Fibroblast of skin of back (primary cell): ENCODE data around the gene POPDC3. TPM values are rescaled to one million over a fixed set of nuclear protein-coding genes. Genes with fewer than 3 reads are reported as not detected.
"Not testable (repeated sequence)": the region's sequence is repeated elsewhere in the genome, so short reads cannot be mapped to it uniquely, and the experiment has no call there.

Experiments
- DNase-seq: peaks from one replicate; pipeline ENCODE4 v3.0.0-alpha.2; 2013
- polyA plus RNA-seq, 2 experiments: library from polyadenylated mRNA; unstranded; fragments of 120-200 nt; gene quantifications; one replicate each; pipeline ENCODE4 v1.2.1, GENCODE V29; 2013; ENCODE audit not compliant: insufficient read length in 2 of 2

Gene POPDC3, protein sequence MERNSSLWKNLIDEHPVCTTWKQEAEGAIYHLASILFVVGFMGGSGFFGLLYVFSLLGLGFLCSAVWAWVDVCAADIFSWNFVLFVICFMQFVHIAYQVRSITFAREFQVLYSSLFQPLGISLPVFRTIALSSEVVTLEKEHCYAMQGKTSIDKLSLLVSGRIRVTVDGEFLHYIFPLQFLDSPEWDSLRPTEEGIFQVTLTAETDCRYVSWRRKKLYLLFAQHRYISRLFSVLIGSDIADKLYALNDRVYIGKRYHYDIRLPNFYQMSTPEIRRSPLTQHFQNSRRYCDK
- 20.2 TPM for polyA plus RNA-seq (2013, experiment 1 of 2; ENCODE audit: insufficient read length)
- polyA plus RNA-seq (2013, experiment 2 of 2; ENCODE audit: insufficient read length): 18.4 TPM

DNA sequence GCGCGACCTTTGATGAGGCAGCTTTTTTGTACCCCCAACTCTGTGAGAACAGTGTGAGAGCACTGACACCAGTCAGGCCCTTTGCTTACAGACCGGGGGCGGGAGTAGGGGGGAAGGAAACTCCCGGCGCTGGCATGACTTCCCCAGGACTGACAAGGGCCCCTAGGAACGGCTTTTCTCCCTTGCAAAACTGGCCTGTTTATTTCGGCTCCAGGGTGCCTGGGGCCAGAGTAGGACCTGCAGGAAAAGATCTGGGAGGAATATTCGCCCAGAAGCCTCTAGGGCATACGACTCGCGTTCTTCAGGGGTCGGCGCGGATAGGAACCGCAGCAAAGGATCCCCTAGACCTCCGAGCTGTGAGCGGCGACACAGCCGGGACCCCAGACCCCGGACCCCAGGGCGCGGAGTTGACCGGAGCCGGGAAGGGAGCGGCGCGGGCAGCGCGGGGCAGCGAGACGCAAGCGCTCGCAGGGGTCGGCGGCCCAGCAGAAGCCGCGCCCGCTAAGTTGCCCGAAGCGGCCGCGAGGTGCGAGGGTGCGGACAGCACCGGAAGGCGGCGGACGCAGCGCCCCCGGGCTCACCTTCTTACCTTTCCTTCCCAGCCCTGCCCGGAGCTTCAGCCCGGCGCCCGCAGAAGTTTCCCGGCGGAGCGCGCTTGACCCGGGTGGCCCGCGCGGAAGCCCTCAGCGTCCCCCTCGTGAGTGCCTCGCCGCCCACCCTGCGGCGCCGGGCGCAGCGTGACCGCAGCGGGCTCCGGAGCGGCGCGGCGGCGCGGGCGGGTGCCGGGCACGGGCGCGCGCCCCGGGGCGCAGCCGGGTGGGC is at the start of gene POPDC3:
TSS of gene POPDC3 (minus strand) at position 771 of the 822 bp plus-strand sequence. CDS start 18,105 bp downstream, outside the sequence.
- DNase-seq: peak; percentile 55

DNA sequence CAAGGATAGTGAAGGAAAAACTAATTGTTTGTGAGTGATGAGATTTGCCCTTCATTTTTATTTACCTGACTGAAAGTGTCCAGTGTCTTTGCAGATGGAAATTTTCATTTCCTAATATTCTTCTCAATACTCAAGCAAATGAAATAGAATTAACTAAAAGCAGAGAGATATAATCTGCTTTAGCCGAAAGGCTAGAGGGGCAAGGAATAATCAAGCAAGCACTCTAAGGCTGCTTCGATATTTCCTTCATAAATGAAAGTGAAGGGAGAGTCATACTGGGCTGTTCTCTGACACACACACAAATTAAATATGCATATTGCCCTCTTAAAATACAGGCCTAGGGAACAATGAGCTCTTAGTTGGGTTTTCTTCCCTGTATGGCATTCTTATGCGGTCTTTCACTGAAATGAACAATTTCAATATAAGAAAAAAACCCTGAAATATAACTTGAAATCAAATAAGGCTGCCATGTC is 47.5 kb upstream of the POPDC3 start:
- no peak for DNase-seq

DNA sequence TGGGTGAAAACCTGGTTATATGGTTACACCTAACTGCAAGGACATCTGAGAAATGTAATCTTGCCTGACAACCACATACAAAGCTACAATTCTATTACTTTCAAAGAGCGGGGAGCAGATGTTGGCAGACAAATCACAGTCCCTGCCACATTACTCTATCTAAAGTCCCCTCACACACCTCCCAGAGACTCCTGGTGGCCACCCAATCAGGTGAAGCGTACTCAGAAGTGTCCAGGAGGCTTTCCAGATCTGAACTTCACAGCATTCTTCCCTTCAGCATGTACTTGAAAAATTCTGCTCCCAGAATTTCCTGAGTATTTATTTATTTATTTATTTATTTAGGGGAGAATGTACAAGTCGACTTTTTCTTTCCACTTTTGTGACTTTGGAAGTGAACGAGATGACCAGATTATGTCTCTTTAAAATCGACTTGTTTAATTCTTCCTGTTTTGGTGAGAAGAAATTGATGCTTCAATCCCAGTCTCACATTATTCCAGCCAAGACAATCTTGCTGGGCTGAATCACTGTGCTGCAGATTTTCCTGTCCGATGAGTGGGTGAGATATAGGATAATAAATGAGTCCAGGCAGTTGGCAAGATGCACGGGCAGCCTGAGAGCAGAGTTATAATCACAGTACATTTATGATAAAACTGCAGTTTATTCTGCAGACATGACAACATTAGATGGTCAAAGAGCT is 46.9 kb upstream of the POPDC3 start:
- no peak for DNase-seq

- DNase-seq: no peak
These were observed 43.4 kb upstream of the POPDC3 start for GRCh38 chr6:105223242-105223641.

DNA sequence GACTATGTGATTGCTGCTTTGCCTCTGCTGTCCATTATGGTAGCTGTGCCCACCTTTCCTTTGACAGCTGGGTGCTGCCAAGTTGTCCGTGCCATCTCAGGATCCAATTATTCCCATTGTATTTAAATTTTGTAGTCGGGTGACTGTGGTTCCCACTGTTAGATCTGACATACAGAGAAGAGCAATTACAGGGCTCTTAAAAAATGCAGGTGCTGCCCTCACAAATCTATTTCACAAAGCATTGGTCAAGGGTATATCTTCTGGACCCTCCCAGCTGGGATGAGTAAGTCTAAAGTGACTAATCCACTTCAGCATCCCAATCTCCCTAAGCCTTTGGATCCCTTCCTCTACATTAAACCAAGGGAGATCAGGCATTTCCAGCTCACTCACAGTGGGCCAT is 41.4 kb upstream of the POPDC3 start:
- not testable (repeated sequence) for DNase-seq

DNA sequence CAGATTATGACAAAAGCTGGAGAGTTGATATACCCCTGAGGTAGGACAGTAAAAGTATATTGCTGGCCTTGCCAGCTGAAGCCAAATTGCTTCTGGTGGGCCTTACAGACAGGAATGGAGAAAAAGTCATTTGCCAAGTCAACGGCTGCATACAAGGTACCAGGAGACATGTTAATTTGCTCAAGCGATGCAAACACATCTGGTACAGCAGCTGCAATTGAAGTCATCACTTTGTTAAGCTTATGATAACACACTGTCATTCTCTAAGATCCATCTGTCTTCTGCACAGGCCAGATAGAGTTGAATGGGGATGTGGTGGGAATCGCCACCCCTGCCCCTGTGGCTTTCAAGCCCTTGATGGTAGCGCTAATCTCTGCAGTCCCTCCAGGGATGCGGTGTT is 40.4 kb upstream of the POPDC3 start:
- DNase-seq: no peak

GRCh38 chr6:105219218-105219617 is 39.4 kb upstream of the POPDC3 start:
- not testable (repeated sequence) for DNase-seq

- no peak for DNase-seq
These were observed 35.7 kb upstream of the POPDC3 start for GRCh38 chr6:105215506-105215905.

GRCh38 chr6:105214668-105215067 is 34.9 kb upstream of the POPDC3 start:
- DNase-seq: no peak

GRCh38 chr6:105213272-105213671 is 33.5 kb upstream of the POPDC3 start:
- no peak for DNase-seq

GRCh38 chr6:105212587-105212986 is 32.8 kb upstream of the POPDC3 start:
- DNase-seq: no peak

GRCh38 chr6:105211831-105212230 is 32.0 kb upstream of the POPDC3 start:
- DNase-seq: peak; percentile 53

GRCh38 chr6:105210932-105211531 is 31.2 kb upstream of the POPDC3 start:
- no peak for DNase-seq

DNA sequence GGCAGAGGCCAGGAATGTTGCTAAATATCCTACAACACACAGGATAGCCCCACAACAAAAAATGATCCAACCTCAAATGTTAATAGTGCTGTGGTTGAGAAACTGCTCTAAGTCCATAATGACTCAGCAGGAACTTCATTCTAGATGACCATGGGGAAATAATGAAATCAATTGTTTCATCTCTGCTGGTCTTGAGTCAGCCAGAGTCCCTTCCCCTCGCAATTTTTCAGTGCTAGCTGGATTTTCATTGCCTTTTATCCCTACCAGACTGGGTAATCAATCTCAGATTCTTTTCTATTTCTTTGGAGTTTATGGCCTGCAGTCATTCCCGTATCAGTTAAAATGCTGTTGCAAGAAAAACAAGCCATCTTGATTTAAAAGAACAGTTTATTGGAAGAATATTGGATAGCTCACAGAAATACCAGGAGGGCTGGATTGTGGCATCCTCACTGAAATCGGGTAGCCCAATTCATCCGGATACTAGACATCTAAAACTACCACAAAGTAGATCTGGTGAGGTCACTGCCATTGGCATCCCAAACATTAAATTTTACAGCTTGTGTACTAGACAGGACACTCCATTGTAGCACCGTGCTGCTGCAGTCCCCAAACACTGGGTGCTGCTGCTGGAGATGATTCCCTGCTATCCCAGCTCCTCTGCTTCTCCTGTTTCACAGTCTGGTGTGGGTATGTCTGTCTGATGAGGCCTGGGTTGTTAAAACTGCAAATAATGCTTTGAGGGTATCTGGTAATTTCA is 30.3 kb upstream of the POPDC3 start:
- peak; percentile 73 for DNase-seq

- DNase-seq: peak; percentile 68
These were observed 27.9 kb upstream of the POPDC3 start for GRCh38 chr6:105207524-105208269.

GRCh38 chr6:105204768-105205167 is 25.0 kb upstream of the POPDC3 start:
- DNase-seq: no peak

- DNase-seq: peak; percentile 69
These were observed 24.5 kb upstream of the POPDC3 start for GRCh38 chr6:105204331-105204730.

- DNase-seq: no peak
These were observed 22.7 kb upstream of the POPDC3 start for GRCh38 chr6:105202486-105202885.

- no peak for DNase-seq
These were observed 20.4 kb upstream of the POPDC3 start for GRCh38 chr6:105200133-105200730.

DNA sequence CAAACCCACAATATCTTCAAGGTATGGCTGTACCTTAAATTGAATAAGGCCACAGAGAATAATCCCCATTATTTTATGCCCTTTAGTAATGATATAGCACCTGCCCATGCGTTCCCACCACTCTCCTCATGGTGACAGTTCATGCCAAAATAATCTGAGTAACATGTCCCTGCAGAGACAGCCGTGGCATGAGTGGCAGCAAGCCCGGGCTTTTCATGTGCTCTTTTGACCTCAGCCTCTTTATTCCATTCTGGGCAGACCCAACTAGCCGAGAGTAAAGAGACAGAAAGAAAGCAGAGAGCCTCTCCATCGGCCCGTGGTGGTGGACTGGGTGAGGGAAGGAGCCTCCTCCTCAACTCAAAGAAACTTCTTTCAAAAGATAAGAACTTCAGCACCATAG is 19.9 kb upstream of the POPDC3 start:
- DNase-seq: no peak

GRCh38 chr6:105196076-105196475 is 16.3 kb upstream of the POPDC3 start:
- DNase-seq: no peak
